Measurements from ENCODE around the gene CELA2A. TPM values are rescaled to one million over a fixed set of nuclear protein-coding genes. Genes with fewer than 3 reads are reported as not detected.

CELA2A gene
- total RNA-seq, 1 donor from 2014 or later: not detected

DNA sequence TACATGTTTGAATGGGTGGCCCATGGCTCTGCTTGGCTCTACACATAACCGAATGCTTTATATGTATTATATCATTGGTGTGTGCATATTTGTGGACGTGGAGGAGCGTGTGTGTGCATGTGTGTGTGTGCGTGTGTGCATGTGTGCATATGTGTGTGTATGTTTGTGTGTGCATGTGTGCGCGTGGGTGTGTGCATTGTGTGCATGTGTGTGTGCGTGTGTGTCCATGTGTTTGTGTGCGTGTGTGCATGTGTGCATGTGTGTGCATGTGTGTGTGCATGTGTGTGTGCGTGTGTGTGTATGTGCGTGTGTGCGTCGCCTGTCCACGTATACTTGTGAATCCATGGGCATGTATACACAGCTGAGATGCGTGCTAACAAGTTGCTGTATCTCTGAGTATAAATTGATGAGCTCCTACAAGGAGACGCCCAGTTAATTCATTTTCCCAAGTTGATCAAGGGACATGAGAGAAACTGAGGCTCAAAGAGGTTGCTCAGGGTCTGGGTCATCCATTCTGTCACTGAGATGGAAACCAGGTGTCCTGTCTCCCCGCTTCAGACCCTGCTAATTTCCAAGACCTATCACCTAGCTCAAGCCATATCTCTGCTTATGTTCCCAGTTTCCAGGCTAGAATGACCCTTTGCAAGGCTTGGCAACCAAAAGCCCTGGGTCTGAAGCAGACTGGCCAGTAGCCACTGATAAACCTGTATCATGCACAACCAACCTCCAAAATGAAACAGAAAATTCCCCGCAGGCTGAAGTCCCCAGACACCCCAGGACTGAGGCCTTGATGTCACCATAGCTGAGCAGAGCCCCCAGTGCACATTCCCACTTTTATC, 21.1 kb upstream of the CELA2A start:
- DNase-seq: no peak
- H3K4me1 ChIP-seq: peaks cover 4% of the 10 kb centered on the region
- no peaks in the 10 kb centered on the region for H3K36me3 ChIP-seq
- H3K4me3 ChIP-seq: no peak overlapping the region
- intact Hi-C loops (cut with micrococcal nuclease): no loop called here
- no peak overlapping the region for H3K27ac ChIP-seq (replicated peaks)
- TF ChIP-seq CTCF (IDR thresholded peaks at IDR 0.05; ENCODE audit: borderline replicate concordance): no peak
- no peaks in the 10 kb centered on the region for H3K9me3 ChIP-seq (replicated peaks)
- no peaks in the 10 kb centered on the region for H3K27me3 ChIP-seq (ENCODE audit: low read depth)

- Histone ChIP-seq H3K9me3 (replicated peaks) (no peaks in the 10 kb centered on the region), H3K27ac (replicated peaks) (no peak overlapping the region), H3K27me3 (ENCODE audit: low read depth) (no peaks in the 10 kb centered on the region), H3K36me3 (no peaks in the 10 kb centered on the region), H3K4me3 (no peak overlapping the region), H3K4me1 (peaks cover 4% of the 10 kb centered on the region)
- no peak for DNase-seq
- intact Hi-C loops (cut with micrococcal nuclease): no loop called here
- no peak for TF ChIP-seq CTCF (IDR thresholded peaks at IDR 0.05; ENCODE audit: borderline replicate concordance)
These were observed 19.6 kb upstream of the CELA2A start for GRCh38 chr1:15436881-15437442.

GRCh38 chr1:15439325-15439724, 17.2 kb upstream of the CELA2A start:
- H3K4me3 ChIP-seq: no peak overlapping the region
- H3K27me3 ChIP-seq (ENCODE audit: low read depth): no peaks in the 10 kb centered on the region
- no peak for DNase-seq
- H3K4me1 ChIP-seq: no peaks in the 10 kb centered on the region
- intact Hi-C loops (cut with micrococcal nuclease): no loop called here
- H3K27ac ChIP-seq (replicated peaks): no peak overlapping the region
- H3K9me3 ChIP-seq (replicated peaks): no peaks in the 10 kb centered on the region
- no peak for TF ChIP-seq CTCF (IDR thresholded peaks at IDR 0.05; ENCODE audit: borderline replicate concordance)
- no peaks in the 10 kb centered on the region for H3K36me3 ChIP-seq

- H3K27me3 ChIP-seq (ENCODE audit: low read depth): peaks cover 6% of the 10 kb centered on the region
- H3K4me1 ChIP-seq: no peaks in the 10 kb centered on the region
- no peak for TF ChIP-seq CTCF (IDR thresholded peaks at IDR 0.05; ENCODE audit: borderline replicate concordance)
- intact Hi-C loops (cut with micrococcal nuclease): no loop called here
- no peak for DNase-seq
- H3K27ac ChIP-seq (replicated peaks): no peak overlapping the region
- no peak overlapping the region for H3K4me3 ChIP-seq
- no peaks in the 10 kb centered on the region for H3K9me3 ChIP-seq (replicated peaks)
- no peaks in the 10 kb centered on the region for H3K36me3 ChIP-seq
These were observed 16.2 kb upstream of the CELA2A start for GRCh38 chr1:15440357-15440756.

- Histone ChIP-seq H3K27ac (replicated peaks) (no peak overlapping the region), H3K4me1 (no peaks in the 10 kb centered on the region), H3K27me3 (ENCODE audit: low read depth) (peaks cover 12% of the 10 kb centered on the region), H3K4me3 (no peak overlapping the region), H3K9me3 (replicated peaks) (no peaks in the 10 kb centered on the region), H3K36me3 (no peaks in the 10 kb centered on the region)
- intact Hi-C loops (cut with micrococcal nuclease): no loop called here
- DNase-seq: no peak
- TF ChIP-seq CTCF (IDR thresholded peaks at IDR 0.05; ENCODE audit: borderline replicate concordance): no peak
These were observed 15.3 kb upstream of the CELA2A start for GRCh38 chr1:15441247-15441646.
